GM19193 (cell line): ENCODE results near the gene FGF22.

Experiments
- POLR2A ChIP-seq: IDR thresholded peaks from 4 replicates; pipeline ENCODE4 v1.6.1; 2011; ENCODE audit not compliant: insufficient read depth, insufficient read length; ENCODE audit errors: extremely low read depth

The FGF22 gene

GRCh38 chr19:629961-630714, 9.5 kb upstream of the FGF22 start:
- no peak for TF ChIP-seq POLR2A

- TF ChIP-seq POLR2A = no peak
These were observed 7.1 kb upstream of the FGF22 start for GRCh38 chr19:632579-633067.

GRCh38 chr19:633068-633785, 6.5 kb upstream of the FGF22 start, which contains the start of gene POLRMT:
Gene POLRMT (minus strand): TSS chr19:633537. CDS start chr19:633512, 25 bp downstream.
- TF ChIP-seq POLR2A = peak; percentile 76

GRCh38 chr19:633786-634639, 5.7 kb upstream of the FGF22 start:
- TF ChIP-seq POLR2A = no peak

- no peak for TF ChIP-seq POLR2A
These were observed 4.6 kb upstream of the FGF22 start for GRCh38 chr19:634975-635652.

- no peak for TF ChIP-seq POLR2A
These were observed 800 bp upstream of the FGF22 start for GRCh38 chr19:638906-639252.

GRCh38 chr19:640161-640558, 481 bp downstream of the FGF22 start:
- no peak for TF ChIP-seq POLR2A

GRCh38 chr19:640606-641189, 1.0 kb downstream of the FGF22 start:
- no peak for TF ChIP-seq POLR2A

- TF ChIP-seq POLR2A = no peak
These were observed 2.0 kb downstream of the FGF22 start for GRCh38 chr19:641702-642101.

GRCh38 chr19:642767-643727, 3.4 kb downstream of the FGF22 start:
- no peak for TF ChIP-seq POLR2A

GRCh38 chr19:643736-644135, 4.1 kb downstream of the FGF22 start:
- no peak for TF ChIP-seq POLR2A

GRCh38 chr19:644363-644762, 4.7 kb downstream of the FGF22 start:
- no peak for TF ChIP-seq POLR2A

- TF ChIP-seq POLR2A = no peak
These were observed 5.1 kb downstream of the FGF22 start for GRCh38 chr19:644789-645188.
